HepG2 (cell line): ENCODE measurements around the gene EIF4EBP3. TPM values are rescaled to one million over a fixed set of nuclear protein-coding genes. Genes with fewer than 3 reads are reported as not detected.
A peak's percentile ranks its signal among the peaks of the same experiment; 100 is the strongest.

Experiments used
- BHLHE40 ChIP-seq: IDR thresholded peaks from 2 replicates; pipeline ENCODE4 v1.6.1; 2011; ENCODE audit warnings: low read length, improper control_type of control experiment
- CBX1 ChIP-seq: IDR thresholded peaks from one replicate; pipeline ENCODE4 v1.6.1; 2016; ENCODE audit warnings: antibody characterized with exemption, low read depth
- HNF1A ChIP-seq, 2 experiments: sonication (generic) in 1 of 2; formaldehyde crosslinking in 1 of 2; IDR thresholded peaks; 2 replicates each; pipeline versions ENCODE4 v1.4.0 to v1.6.1; 2016 to 2020; ENCODE audit warnings: borderline replicate concordance in 1 of 2, low read depth in 1 of 2, mild to moderate bottlenecking in 1 of 2, missing genetic modification reagents in 1 of 2
- NFYB ChIP-seq: sonication (generic); formaldehyde crosslinking; IDR thresholded peaks from 2 replicates; pipeline ENCODE4 v1.4.0; 2020; ENCODE audit warnings: missing genetic modification reagents
- NR2F2 ChIP-seq: IDR thresholded peaks from 2 replicates; pipeline ENCODE4 v1.6.1; 2012; ENCODE audit warnings: low read depth, inconsistent platforms, borderline replicate concordance
- POGZ ChIP-seq: sonication (generic); formaldehyde crosslinking; IDR thresholded peaks from 2 replicates; pipeline ENCODE4 v1.4.0; 2020; ENCODE audit warnings: mild to moderate bottlenecking, missing genetic modification reagents
- SKI ChIP-seq: fragments of 450-650 bp; IDR thresholded peaks from one replicate; pipeline ENCODE4 v1.6.1; 2018; ENCODE audit warnings: mild to moderate bottlenecking; ENCODE audit not compliant: partially characterized antibody
- SMAD1 ChIP-seq: sonication (generic); formaldehyde crosslinking; IDR thresholded peaks from 2 replicates; pipeline ENCODE4 v1.4.0; 2020; ENCODE audit warnings: missing genetic modification reagents, low read depth, mild to moderate bottlenecking, borderline replicate concordance
- SNAPC5 ChIP-seq: sonication (generic); formaldehyde crosslinking; IDR thresholded peaks from 2 replicates; pipeline ENCODE4 v1.8.1; 2023; ENCODE audit warnings: mild to moderate bottlenecking, missing genetic modification reagents, borderline replicate concordance
- SOX13 ChIP-seq, 3 experiments: fragments of 450-650 bp in 1 of 3; sonication (generic) in 1 of 3; formaldehyde crosslinking in 1 of 3; IDR thresholded peaks in 2 of 3; conservative IDR thresholded peaks in 1 of 3; 2 replicates each; pipeline versions ENCODE4 v1.5.0 to v1.6.1; 2016 to 2020; ENCODE audit warnings: antibody characterized with exemption in 1 of 3, mild to moderate bottlenecking in 1 of 3, missing compliant biosample characterization in 1 of 3, missing genetic modification reagents in 1 of 3, moderate library complexity in 1 of 3
- SPEN ChIP-seq: sonication (generic); formaldehyde crosslinking; IDR thresholded peaks from 2 replicates; pipeline ENCODE4 v1.5.1; 2020; ENCODE audit warnings: low read depth, mild to moderate bottlenecking, missing genetic modification reagents
- TARDBP ChIP-seq: sonication (generic); formaldehyde crosslinking; IDR thresholded peaks from 2 replicates; pipeline ENCODE4 v1.8.0; 2022; ENCODE audit warnings: mild to moderate bottlenecking, missing genetic modification reagents
- TFE3 ChIP-seq: IDR thresholded peaks from 2 replicates; pipeline ENCODE4 v1.6.1; 2016
- ZBTB7A ChIP-seq: sonication (generic); formaldehyde crosslinking; IDR thresholded peaks from 2 replicates; pipeline ENCODE4 v1.8.0; 2022; ENCODE audit warnings: mild to moderate bottlenecking, missing genetic modification reagents
- ZNF367 ChIP-seq: sonication (generic); formaldehyde crosslinking; IDR thresholded peaks from 2 replicates; pipeline ENCODE4 v1.4.0; 2020; ENCODE audit warnings: missing genetic modification reagents, borderline replicate concordance
- ZNF569 ChIP-seq: sonication (generic); formaldehyde crosslinking; IDR thresholded peaks from 2 replicates; pipeline ENCODE4 v1.5.0; 2020; ENCODE audit warnings: mild to moderate bottlenecking, missing genetic modification reagents, moderate library complexity, borderline replicate concordance
- ZSCAN30 ChIP-seq: sonication (generic); formaldehyde crosslinking; IDR thresholded peaks from 2 replicates; pipeline ENCODE4 v1.5.0; 2020; ENCODE audit warnings: mild to moderate bottlenecking, missing genetic modification reagents
- polyA plus RNA-seq, 8 experiments: library from polyadenylated mRNA; depleted of rRNA in 3 of 8; stranded (reverse) in 7 of 8; unstranded in 1 of 8; fragments of >200 nt; fragmentation: Illumina TruSeq in 4 of 8; extraction: Trizol in 4 of 8; gene quantifications; 2 replicates each; pipeline versions ENCODE4 v1.2.1 to v1.2.3, GENCODE V29; 2011 to 2016; ENCODE audit warnings: low read depth in 4 of 8, missing spikeins in 1 of 8, mixed read lengths in 1 of 8; ENCODE audit not compliant: insufficient read depth in 1 of 8
- total RNA-seq, 5 experiments: library from RNA; depleted of rRNA; stranded (reverse); fragments of >200 nt; fragmentation: Illumina TruSeq; extraction: Trizol; gene quantifications; 2 replicates each; pipeline ENCODE4 v1.2.3, GENCODE V29; 2016; ENCODE audit warnings: low read depth in 1 of 5

Gene EIF4EBP3
- total and polyA plus RNA-seq, 2 of the 13 experiments (the other 11 are each of a cell fraction or from before 2014, with no cell fraction given): 0.61 to 1.7 TPM

GRCh38 chr5:140557136-140557805 lies 9.8 kb downstream of the EIF4EBP3 start, which contains the start of gene SRA1 (continued):
- TF ChIP-seq SKI: no peak
- TF ChIP-seq ZNF367: no peak
- TF ChIP-seq CBX1: peak; percentile 55
- peak; percentile 58; the same call in 1 of the 2 replicates for TF ChIP-seq TARDBP (CRISPR knock-in tag)
- peak; percentile 15; the same call in 1 of the 2 replicates for TF ChIP-seq BHLHE40
- TF ChIP-seq SMAD1 (CRISPR knock-in tag): 0 out of 2 replicates have a peak, but pooled peaks have one; percentile 56
- TF ChIP-seq SOX13 (IDR thresholded peaks at IDR 0.05): no peak
- TF ChIP-seq SOX13 (CRISPR knock-in tag; conservative IDR thresholded peaks at IDR 0.05 in 1 of 2, IDR thresholded peaks at IDR 0.05 in 1 of 2): peak in 1 of 2 experiments; percentile 63; a peak in 2 of 4 replicates
- peak; percentile 64 for TF ChIP-seq NFYB
- peak; percentile 60; the same call in 1 of the 2 replicates for TF ChIP-seq ZBTB7A (CRISPR knock-in tag)
- TF ChIP-seq SNAPC5 (CRISPR knock-in tag): no peak
- peak; percentile 67; the same call in 1 of the 2 replicates for TF ChIP-seq TFE3 (CRISPR knock-in tag)
- TF ChIP-seq HNF1A (IDR thresholded peaks at IDR 0.05; ENCODE audit: low read depth): no peak
- TF ChIP-seq HNF1A (CRISPR knock-in tag; IDR thresholded peaks at IDR 0.05; ENCODE audit: borderline replicate concordance): no peak
- peak; percentile 41; the same call in 1 of the 2 replicates for TF ChIP-seq NR2F2
- no peak for TF ChIP-seq ZNF569 (CRISPR knock-in tag)
- TF ChIP-seq SPEN (CRISPR knock-in tag): peak; percentile 90
- peak; percentile 82 for TF ChIP-seq ZSCAN30 (CRISPR knock-in tag)
- TF ChIP-seq POGZ (CRISPR knock-in tag): peak; percentile 71; the same call in 1 of the 2 replicates
